ENCODE measurements around the gene DLG3.
"Not testable (repeated sequence)": the region's sequence is repeated elsewhere in the genome, so short reads cannot be mapped to it uniquely, and the experiment has no call there.

DLG3 gene

DNA sequence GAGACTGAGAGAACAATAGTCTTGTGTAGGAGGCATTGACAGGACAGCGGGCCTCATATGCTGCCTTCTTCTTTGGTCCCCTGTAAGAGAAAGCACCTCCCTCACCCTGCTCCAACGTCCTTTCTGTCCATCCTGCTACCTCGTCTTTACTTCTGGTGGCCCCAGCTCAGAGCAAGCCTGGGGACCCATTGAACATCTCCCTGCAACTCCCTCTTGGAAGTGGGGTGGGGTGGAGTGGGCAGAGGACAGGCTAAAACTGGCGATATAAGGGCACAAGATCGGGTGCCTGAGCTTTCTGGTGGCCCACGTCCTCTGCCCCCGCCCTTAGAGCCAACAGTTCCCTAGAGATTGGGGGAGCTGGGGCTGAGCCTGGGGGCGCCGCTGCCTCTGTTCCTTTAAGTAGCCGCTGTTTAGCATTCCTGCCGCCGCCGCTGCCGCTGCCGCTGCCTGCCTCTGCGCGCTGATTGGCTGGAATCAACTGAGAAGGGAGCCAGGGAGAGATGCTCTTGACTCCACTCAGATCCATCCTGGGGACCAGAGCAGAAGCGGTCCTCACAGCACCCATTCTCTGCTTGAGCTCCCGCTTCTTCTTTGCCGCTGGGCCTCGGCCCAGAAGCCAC lies at the start of gene DLG3:
TSS of gene DLG3 (plus strand) at position 510 of the 620 bp plus-strand sequence. CDS start 367 bp downstream, outside the sequence.
- DNase-seq (ENCODE audit: low spot score), result no peak

DNA sequence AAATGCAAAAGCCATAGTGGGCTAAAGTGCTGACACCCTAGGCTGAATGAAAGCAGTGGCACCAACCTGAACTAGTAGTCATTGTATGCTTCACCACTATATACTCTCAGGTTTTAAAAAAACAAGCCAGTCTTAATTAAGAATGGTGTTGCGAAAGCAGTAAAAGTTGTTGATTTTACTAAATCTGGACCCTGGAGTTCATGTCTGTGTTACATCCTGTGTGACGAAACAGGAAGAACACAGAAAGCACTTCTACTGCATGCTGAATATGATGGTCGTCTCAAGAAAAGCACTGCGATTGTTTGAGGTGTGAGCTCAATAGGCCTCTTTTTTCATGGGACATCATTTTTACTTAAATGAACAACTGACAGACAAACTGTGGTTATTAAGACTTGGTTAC lies 45.7 kb upstream of the DLG3 start:
- DNase-seq (ENCODE audit: low spot score), result no peak

DNA sequence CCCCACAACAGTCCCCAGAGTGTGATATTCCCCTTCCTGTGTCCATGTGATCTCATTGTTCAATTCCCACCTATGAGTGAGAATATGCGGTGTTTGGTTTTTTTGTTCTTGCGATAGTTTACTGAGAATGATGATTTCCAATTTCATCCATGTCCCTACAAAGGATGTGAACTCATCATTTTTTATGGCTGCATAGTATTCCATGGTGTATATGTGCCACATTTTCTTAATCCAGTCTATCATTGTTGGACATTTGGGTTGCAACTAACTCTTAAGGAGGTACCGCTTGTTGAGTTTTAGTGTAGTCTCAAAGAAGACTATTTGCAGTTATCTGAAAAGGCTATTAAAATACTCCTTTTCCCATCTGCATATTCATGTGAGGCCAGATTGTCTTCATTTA lies 44.5 kb upstream of the DLG3 start:
- DNase-seq (ENCODE audit: low spot score), result not testable (repeated sequence)

DNA sequence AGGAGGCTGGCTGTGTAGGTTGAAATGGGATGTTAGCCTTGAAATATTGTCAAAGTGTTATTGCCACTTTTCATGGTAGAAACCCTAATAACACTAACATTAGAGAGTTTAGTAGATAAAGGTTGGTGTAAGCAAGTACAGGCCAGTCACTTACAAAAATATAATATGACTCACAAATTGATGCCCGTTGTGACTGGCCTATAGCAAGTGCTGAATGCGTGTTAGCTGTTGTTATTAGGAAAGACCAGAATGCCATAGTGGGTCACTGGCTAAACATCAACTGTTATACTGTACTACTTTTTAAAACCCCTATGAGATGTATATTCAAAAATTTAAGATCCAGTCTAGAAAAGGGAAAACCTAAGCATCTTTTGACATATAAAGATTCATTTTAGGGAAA lies 41.9 kb upstream of the DLG3 start:
- DNase-seq (ENCODE audit: low spot score), result no peak

DNA sequence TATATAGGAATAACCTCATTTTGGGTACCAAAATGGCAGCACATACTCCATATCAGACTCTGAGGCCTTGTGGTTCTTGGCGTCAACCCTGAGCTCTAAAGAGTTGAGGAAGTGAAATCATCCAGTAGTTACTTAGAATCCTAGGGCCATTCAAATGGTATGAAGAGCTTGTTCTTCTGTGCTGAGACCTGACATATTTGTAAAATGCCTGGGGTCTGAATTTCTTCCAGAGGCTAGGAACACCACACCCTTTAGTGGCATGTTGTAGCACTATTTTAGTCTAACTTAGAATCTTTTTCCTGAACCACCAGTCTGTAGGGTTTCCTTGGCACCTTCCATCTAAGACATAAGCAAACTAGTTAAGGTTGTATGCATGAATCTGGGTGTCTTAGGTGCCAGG lies 39.6 kb upstream of the DLG3 start:
- DNase-seq (ENCODE audit: low spot score), result no peak

DNA sequence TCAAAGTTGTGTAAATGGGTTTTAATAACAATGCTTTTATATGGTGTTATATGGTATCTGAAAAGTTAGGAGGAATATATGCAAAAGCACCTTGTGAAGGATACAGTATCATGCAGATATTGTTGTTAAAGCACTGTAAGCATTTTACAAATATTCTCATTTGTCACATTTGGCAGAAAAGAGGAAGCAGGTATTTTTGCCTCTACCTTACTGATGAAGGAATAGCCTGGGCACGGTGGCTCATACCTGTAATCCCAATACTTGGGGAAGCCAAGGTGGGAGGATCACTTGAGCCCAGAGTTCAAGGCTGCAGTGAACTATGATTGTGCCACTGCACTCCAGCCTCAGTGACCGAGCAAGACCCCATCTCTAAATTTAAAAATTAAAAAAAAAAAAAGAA lies 33.7 kb upstream of the DLG3 start:
- DNase-seq (ENCODE audit: low spot score), result no peak

DNA sequence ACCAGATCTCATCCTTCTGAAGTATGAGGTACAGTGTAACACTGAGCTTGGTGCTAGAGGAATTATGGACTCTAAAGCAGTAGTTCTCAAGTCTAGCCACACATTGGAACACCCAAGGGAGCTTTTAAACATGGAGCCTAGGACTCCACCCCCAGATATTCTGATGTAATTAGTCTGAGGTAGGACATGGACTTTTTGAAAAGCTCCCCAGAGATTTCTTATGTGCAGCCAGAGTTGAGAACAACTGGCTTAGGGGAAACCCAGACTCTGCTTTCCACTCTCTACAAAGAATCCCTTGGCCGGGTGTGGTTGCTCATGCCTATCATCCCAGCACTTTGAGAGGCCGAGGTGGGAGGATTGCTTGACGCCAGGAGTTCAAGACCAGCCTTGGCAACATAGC lies 33.2 kb upstream of the DLG3 start:
- DNase-seq (ENCODE audit: low spot score), result no peak

DNA sequence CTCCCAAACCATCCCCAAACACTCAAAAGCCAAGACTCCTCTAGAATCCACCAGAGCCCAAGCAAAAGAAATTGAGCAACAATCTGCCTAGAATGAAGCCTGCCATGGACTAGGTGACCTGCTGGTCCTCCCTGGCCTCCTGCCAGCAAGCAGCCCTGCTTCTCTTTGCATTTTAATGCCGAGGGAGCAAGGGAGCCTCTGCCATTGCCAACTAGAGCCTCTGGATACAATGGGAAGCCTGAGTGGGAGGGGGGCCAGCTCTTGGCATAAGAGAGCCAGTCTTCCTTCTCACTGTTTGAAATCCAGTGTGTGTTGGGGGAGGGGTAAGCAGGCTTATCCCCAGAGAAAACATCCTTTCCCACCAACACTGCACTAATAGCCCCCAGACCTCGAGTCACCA lies 23.0 kb upstream of the DLG3 start:
- no peak for DNase-seq (ENCODE audit: low spot score)

DNA sequence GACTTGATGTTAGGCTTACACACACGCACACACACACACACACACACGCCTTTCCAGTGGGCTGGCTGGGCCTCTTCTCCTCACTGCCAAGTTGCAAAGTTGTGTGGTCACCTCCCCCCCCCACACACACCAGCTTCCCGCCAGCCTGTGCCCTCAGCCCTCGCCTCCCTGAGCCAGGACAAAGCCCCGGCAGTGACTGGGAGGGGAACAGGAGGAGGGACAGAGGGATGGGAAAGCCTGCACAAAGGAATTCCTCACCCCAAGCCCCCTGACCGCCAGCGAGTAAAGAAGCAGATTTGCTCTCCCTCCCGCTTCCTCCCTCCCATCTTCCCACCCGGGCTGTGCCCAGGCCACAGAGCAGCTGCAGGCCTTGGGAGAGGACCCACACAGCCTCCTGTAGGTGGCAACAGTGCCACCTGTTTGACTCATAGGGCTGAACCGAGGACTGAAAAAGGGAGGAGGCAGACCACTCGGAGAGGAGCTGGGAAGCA lies 21.7 kb upstream of the DLG3 start, which contains the start of gene GDPD2:
TSS of gene GDPD2 (plus strand) at position 464 of the 491 bp plus-strand sequence. CDS start 1,671 bp downstream, outside the sequence.
- no peak for DNase-seq (ENCODE audit: low spot score)

DNA sequence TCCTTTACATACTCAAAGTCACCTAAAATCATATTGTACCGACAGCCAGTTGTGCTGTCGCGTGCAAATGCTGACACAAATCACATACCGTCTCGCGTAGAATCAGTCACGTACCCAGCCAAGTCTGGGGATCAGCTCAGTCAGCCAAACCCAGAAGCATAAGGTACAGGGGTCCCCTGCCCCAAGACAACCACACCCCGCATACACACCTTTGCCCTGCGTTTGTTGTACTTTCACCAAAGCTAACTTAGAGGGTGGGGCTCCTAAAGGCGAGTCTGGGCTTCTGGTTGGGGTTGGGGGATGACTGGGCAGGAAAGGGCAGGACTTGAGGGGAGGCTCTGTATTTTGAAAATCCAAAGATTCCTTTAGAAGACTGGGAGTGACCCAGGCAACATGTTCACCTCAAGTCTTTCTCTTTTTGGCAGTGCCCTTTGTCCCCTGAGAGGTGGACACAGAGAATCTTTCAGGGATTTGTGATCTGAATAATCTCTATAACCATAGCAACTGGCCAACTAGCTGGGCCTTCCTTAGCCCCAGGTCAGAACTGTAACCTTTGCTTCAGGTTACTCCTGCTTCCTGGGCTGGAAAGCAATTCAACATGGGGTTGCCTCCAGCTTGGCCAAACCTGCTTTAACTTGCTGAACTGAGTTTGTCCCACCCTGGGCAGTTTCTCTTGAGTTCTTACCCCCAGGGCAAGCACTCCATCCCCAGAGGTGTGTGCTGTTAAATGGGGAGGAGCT lies 20.5 kb upstream of the DLG3 start:
- DNase-seq (ENCODE audit: low spot score), result no peak

DNA sequence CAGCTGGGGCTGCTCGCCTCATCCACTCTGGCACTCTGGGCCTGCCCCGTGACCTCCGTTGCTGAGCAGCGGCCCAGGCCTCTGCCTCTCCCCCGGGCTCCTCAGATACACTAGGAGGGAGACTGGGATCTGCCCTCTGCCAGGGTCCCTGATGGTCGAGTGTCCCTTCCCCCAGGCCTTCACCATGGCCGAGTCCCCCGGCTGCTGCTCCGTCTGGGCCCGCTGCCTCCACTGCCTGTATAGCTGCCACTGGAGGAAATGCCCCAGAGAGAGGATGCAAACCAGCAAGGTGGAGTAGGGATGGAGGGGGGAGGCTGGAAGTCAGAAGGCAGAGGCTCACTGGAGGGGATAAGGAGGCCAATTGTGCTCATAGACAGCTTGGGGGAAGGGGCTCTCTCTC lies 19.8 kb upstream of the DLG3 start:
- DNase-seq (ENCODE audit: low spot score), result no peak

DNA sequence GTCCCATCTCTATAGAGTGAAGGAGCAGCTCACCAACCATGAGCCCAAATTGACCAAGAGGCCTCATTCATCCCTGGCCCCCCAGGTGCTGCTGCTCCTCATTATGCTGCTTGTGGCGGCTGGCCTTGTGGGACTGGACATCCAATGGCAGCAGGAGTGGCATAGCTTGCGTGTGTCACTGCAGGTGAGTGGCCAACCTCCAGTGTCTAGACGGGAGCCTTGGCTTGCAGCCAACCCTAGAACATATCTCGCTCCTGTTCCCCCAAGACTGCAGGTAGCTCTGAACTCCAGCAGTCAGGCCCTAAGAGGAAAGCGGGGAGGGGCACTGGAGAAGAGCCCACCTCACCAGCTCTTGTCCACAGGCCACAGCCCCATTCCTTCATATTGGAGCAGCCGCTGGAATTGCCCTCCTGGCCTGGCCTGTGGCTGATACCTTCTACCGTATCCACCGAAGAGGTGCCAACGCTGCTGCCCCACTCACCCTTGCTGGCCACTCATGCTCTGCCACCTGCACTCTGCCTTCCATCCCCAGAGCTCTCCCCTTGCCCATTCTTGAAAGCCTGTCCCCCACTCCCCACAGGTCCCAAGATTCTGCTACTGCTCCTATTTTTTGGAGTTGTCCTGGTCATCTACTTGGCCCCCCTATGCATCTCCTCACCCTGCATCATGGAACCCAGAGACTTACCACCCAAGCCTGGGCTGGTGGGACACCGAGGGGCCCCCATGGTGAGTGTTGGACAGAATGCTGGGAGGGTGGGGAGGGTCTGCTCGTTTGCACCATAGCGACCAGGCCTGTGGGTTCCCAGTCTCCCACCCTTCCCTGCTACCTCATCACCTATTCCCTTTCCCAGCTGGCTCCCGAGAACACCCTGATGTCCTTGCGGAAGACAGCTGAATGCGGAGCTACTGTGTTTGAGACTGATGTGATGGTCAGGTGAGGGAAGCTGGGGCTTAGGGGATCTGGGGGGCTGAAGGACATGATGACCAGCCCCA lies 18.1 kb upstream of the DLG3 start:
- DNase-seq (ENCODE audit: low spot score), result no peak

DNA sequence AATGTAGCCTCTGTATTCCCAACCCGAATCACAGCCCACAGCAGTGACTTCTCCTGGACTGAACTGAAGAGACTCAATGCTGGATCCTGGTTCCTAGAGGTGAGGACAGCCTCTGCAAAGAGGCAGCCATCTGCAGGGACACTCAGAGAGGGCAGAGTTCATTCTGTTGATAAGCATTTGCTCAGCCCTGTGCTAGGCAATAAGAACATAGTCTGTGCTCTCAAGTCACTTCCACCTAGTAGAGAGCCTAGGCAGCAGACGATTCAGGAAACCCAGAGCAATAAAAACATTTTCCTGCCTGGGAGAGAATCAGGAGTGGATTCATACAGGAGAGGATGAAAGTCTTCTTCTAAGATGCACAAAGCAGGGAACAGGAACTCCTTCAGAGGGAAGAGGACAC lies 17.3 kb upstream of the DLG3 start:
- no peak for DNase-seq (ENCODE audit: low spot score)

DNA sequence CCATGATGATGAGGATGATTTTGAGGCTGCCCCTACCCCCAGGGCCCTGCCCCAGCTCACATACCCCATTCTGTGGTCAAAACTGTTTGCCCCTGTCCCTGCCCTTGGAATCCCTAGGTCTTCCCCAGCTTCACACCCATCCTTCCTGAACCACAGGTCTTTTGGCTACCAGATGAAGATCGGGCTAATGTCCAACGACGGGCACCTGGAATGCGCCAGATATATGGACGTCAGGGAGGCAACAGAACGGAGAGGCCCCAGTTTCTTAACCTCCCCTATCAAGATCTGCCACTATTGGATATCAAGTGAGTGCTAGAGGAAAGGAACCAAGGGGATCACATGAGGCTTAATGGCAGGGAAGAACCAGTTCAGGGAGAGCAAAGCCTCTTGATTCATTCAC lies 14.9 kb upstream of the DLG3 start:
- no peak for DNase-seq (ENCODE audit: low spot score)

DNA sequence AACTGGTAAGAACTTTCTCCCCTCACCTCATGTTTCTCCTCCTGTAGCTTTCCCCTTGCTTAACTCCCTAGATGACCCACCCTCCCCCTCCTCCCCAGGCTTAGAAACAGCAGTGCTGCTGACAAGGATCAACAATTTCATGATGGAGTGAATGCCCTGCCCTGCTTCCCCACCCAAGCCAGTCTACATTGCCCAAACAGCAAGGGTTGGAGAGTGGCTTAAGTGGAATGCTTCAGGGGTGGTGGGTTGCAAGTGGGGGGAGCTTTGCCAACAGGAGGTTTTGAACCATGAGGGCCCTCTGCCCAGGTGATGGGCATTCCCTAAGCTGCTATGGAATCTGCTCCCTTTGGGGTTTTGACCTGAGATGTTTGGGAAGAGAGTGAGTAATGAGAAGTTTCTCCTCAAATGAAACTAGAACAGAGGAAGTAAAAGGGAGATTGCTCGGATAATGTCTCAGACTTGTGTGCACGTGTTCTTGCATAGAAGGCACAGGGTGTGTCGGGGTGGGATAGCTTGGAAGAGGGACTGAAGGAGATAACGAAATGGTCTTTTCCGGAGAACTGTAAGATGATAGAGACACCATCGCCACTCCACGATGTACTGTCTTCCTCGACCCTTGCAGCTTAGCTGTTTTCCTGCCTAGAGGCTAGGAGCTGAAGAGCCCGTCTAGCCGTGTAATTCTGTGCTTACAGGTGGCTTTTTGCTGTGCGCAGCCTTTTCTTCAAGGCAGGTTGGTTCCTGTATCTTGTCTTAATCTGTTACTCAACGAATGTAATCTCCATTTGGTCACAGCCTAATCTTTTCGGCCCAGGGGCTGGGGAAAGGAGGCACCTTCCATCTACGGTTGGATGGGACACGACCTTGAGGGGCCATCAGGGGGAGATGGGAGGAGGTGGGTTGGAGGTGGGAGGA lies 11.4 kb upstream of the DLG3 start:
- DNase-seq (ENCODE audit: low spot score), result no peak

DNA sequence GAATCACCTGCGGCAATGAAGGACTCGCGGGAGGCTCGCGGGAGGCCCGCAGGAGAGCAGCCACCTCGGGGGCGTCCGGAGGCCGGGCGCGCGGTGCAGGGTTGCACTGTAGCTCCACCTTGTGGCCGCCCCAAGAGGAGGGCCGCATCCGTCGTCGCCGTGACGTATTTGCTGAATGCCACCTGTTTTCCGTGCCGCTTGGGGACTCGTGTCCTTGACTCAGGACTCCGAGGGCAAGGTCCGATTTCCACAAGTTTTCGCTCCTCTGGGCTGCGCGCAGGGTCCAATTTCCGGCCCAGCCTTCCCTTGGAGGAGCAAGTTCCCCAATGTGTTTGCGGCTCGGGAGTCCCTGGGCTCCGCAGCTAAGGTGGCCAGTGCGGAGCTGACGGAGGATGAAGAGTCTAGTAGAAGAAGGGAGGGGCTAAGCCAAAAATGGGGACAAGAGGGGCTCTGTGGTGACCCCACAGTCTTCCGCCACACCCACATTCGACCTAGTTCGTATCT lies 10.7 kb upstream of the DLG3 start:
- peak; percentile 51 for DNase-seq (ENCODE audit: low spot score)

DNA sequence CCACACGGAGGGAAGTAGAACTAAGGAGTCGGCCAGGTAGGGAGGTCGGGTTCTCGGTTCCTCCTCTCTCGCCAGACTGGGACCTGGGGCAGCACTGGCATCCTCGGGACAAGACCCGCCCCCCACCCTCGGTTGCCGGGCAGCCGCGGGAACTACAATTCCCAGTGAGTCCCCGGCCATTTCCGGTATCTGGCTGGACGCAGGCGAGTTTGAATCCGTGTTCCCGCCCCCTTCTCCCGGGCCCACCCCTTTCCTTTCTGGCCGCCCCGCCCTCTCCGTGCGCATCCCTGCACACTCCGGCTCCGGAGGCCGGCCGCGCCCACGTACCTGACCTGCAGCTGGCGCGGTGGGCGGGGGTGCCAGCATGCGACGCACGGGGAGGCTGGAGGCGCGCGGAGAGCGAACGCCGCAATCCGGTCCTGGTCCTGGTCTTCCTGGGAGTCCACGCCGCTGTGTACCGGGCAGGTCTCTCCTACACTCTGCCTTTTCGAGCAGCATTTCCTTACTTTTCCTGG lies 10.2 kb upstream of the DLG3 start:
- peak; percentile 38 for DNase-seq (ENCODE audit: low spot score)

DNA sequence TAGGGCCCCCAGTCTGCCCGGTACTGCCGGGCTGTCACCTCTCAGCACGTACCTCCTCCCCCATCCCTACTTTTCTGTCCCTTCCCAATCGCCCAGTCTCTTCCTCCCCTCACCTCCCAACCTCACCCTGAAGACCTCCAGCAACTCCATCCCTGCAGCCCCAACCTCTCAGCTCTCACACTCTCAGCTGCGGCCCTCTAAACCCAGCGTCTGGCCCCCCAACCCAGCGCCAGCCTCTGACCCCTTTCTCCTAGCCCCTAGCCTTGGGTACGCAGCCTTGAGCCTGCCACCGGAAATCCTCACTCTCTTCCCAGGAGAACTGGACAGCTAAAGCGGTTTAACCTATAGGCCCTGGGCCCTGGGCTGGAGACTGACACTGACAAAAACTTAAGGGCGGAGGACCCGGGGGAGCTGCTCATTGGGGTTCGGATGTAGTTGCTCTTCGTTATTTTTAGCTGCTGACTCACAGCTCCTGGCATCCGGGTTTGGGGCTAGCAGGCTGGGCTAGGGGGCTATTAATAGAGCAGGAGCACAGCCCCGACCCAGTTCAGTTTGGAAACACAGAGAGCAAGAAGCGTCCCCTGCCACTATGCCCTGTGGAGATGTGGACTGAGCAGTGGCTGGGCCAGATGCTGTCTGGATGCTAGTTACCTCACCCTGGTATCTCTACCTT lies 9.6 kb upstream of the DLG3 start:
- DNase-seq (ENCODE audit: low spot score), result no peak

DNA sequence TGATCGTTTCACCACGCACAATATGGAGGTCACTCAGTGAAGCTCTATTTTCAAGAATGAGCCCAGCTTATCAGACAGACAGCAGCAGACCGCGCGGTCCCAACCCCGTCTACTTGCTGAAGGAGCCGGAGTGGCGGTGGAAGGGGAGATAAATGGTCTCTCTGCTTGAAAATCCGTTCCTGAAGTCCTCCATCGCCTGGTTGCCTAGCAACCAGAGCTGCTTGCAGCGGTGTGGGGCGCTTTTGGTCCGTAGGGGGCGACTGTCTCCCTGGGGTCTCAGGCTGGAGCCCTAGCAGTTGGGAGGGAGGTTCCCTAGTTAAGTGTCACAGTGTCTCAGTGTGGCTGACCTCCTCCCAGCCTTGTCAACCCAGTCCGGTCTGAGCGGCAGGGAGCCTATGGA lies 8.3 kb upstream of the DLG3 start:
- DNase-seq (ENCODE audit: low spot score), result no peak

DNA sequence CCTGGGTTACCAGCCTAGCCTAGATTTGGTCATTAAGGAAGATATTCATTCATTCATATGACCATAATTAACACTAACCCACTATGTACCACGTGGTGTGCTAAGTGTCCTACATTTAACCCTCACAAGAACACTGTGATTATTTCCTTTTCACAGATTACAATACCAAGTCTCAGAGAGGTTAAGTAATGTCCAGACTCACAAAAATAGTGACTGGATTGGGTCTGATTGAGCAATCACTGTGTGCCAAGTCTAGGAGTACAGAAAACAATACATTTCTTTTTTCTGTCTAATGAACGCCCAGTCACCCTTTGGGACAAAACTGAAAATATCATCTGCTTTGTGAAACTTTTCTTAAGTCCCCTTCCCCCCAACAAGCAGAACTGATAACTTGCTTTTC lies 7.6 kb upstream of the DLG3 start:
- no peak for DNase-seq (ENCODE audit: low spot score)
